ENCODE measurements around the gene NEUROD4. TPM values are rescaled to one million over a fixed set of nuclear protein-coding genes. Genes with fewer than 3 reads are reported as not detected.
A peak's percentile ranks its signal among the peaks of the same experiment; 100 is the strongest.

Gene NEUROD4
- total and polyA plus RNA-seq, 10 of the 15 experiments (the other 5 are each of a cell fraction or from before 2014, with no cell fraction given), result 0.06 TPM; not detected in 9

DNA sequence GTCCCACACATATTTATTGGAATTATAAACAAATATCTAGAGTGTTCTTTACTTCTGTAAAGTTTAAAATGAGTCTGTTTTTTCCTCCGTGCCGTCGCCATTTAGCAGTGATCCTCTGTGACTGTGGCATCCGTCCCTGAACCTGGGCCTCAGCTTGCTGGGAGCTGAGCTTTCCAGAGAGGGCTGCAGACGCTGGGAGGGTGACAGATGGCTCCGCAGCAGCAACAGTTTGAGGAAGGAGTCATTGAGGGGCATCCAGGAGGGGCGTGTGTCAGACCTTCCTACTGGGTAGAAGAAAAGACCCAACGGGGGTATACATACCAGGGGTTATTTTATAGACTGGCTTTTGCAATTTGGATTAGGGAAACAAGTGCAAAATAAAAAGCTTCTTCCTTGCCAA is 47.9 kb downstream of the NEUROD4 start:
- in situ Hi-C loops (cut with MboI), result no loop called here
- Histone ChIP-seq H3K9me3 (replicated peaks; ENCODE audit: control insufficient read depth, insufficient read depth, low read length) (no peaks in the 10 kb centered on the region), H3K79me2 (ENCODE audit: control insufficient read depth, insufficient read depth, low read length) (no peaks in the 10 kb centered on the region), H4K20me1 (ENCODE audit: control insufficient read depth, insufficient read depth) (no peaks in the 10 kb centered on the region), H3K27me3 (replicated peaks in 1 of 2; ENCODE audit: control insufficient read depth in 2 of 2, insufficient read depth in 2 of 2, low read length in 1 of 2) (no peaks in the 10 kb centered on the region), H2AFZ (ENCODE audit: control insufficient read depth, low read depth, low read length) (no peak overlapping the region), H3K9ac (ENCODE audit: control insufficient read depth, insufficient read depth, low read length) (no peak overlapping the region), H3K4me1 (ENCODE audit: control insufficient read depth, insufficient read depth, low read length) (no peaks in the 10 kb centered on the region), H3K27ac (ENCODE audit: control insufficient read depth, insufficient read depth) (no peak overlapping the region), H3K4me3 (no peak overlapping the region), H3K4me2 (ENCODE audit: control insufficient read depth, insufficient read depth) (no peak overlapping the region), H3K36me3 (ENCODE audit: control insufficient read depth in 2 of 2, insufficient read depth in 2 of 2, low read length in 1 of 2) (no peaks in the 10 kb centered on the region)
- 62% methylated on average over 8 of the region's 8 CpGs for WGBS (ENCODE audit: insufficient coverage, insufficient replicate concordance, low lambda C conversion rate, missing lambda C conversion rate)
- ChIA-PET CTCF (interaction anchor here (0.6 to 19.4 kb wide), 19 partner anchors 8 to 365 kb away, joined by 3 to 700 read pairs (median 4); partner anchors contain the start of genes MUCL1 and TESPA1), POLR2A (no interaction called here), SMC1A (ENCODE audit: uncharacterized antibody, unreplicated experiment) (interaction anchor here (0.6 to 15.3 kb wide), 9 partner anchors 16 to 366 kb away, joined by 3 to 429 read pairs (median 4); no protein-coding TSS in a partner anchor), RAD21 (ENCODE audit: unreplicated experiment) (interaction anchor here (1.0 to 6.7 kb wide), 7 partner anchors 16 to 318 kb away, joined by 3 to 205 read pairs (median 6); partner anchors contain the start of gene TESPA1)
- BruUV-seq (replicated peaks), result no TSS peak
- no peak for DNase-seq (ENCODE audit: low read depth, low spot score)
- TF ChIP-seq HCFC1 (IDR thresholded peaks at IDR 0.05; ENCODE audit: low read length), result no peak
- TF ChIP-seq RFX5 (IDR thresholded peaks at IDR 0.05; ENCODE audit: low read depth, low read length), result no peak
- ATAC-seq, result no peak
- FAIRE-seq, result no peak
- intact Hi-C loops (cut with micrococcal nuclease; ENCODE audit: unreplicated experiment), result loop anchor here (1.0 kb wide), 1 partner anchor 74 kb away; no protein-coding TSS in a partner anchor

DNA sequence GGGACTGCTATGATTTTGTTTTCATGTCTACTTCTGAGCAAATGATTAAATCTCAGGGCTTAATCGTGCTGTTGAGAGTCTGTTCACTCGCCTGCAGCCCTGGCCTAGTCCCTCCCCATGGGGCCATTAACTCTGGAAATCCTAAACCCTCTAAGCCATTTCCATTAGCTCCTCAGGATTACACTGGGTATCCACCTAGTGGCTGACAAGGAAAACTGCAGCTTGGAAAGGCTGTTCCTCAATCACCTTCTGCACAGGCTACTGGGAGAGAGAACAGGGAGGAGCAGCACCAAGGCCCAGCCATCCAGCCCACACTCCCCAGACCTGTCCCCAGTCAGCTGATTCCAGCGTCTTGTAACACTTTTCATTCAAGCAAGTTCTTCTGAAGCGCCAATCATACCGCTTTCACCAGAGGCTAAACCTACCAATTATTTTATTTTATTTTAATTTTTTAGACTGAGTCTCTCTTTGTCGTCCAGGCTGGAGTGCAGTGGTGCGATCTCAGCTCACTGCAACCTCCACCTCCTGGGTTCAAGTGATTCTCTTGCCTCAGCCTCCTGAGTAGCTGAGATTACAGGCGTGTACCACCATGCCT is 48.7 kb downstream of the NEUROD4 start:
- Histone ChIP-seq H3K9ac (ENCODE audit: control insufficient read depth, insufficient read depth, low read length) (no peak overlapping the region), H2AFZ (ENCODE audit: control insufficient read depth, low read depth, low read length) (no peak overlapping the region), H3K27ac (ENCODE audit: control insufficient read depth, insufficient read depth) (no peak overlapping the region), H3K4me1 (ENCODE audit: control insufficient read depth, insufficient read depth, low read length) (no peaks in the 10 kb centered on the region), H3K4me3 (no peak overlapping the region), H3K27me3 (replicated peaks in 1 of 2; ENCODE audit: control insufficient read depth in 2 of 2, insufficient read depth in 2 of 2, low read length in 1 of 2) (no peaks in the 10 kb centered on the region), H3K9me3 (replicated peaks; ENCODE audit: control insufficient read depth, insufficient read depth, low read length) (no peaks in the 10 kb centered on the region), H3K4me2 (ENCODE audit: control insufficient read depth, insufficient read depth) (no peak overlapping the region), H4K20me1 (ENCODE audit: control insufficient read depth, insufficient read depth) (no peaks in the 10 kb centered on the region), H3K79me2 (ENCODE audit: control insufficient read depth, insufficient read depth, low read length) (no peaks in the 10 kb centered on the region), H3K36me3 (ENCODE audit: control insufficient read depth in 2 of 2, insufficient read depth in 2 of 2, low read length in 1 of 2) (no peaks in the 10 kb centered on the region)
- ChIA-PET CTCF (interaction anchor here (0.6 to 19.4 kb wide), 22 partner anchors 8 to 472 kb away, joined by 3 to 700 read pairs (median 4); partner anchors contain the start of genes MUCL1 and TESPA1), POLR2A (no interaction called here), SMC1A (ENCODE audit: uncharacterized antibody, unreplicated experiment) (interaction anchor here (0.6 to 15.3 kb wide), 10 partner anchors 9 to 367 kb away, joined by 3 to 429 read pairs (median 4); partner anchors contain the start of gene MUCL1), RAD21 (ENCODE audit: unreplicated experiment) (interaction anchor here (0.6 to 6.7 kb wide), 12 partner anchors 17 to 410 kb away, joined by 3 to 205 read pairs (median 3); partner anchors contain the start of gene TESPA1)
- in situ Hi-C loops (cut with MboI), result no loop called here
- WGBS (ENCODE audit: insufficient coverage, insufficient replicate concordance, low lambda C conversion rate, missing lambda C conversion rate), result 41% methylated on average over 8 of the region's 8 CpGs
- no peak for DNase-seq (ENCODE audit: low read depth, low spot score)
- BruUV-seq (replicated peaks), result no TSS peak
- intact Hi-C loops (cut with micrococcal nuclease; ENCODE audit: unreplicated experiment), result loop anchor here (1.0 kb wide), 1 partner anchor 75 kb away; no protein-coding TSS in a partner anchor
- ATAC-seq, result peak; percentile 79
- FAIRE-seq, result peak; percentile 76
- TF ChIP-seq STAT1 (conservative IDR thresholded peaks at IDR 0.05) (no peak), SPI1 (IDR thresholded peaks at IDR 0.05; ENCODE audit: borderline replicate concordance, insufficient read depth, low read depth, low read length) (peak; percentile 29; the same call in 1 of the 2 replicates), MEF2B (IDR thresholded peaks at IDR 0.05; ENCODE audit: partially characterized antibody, poor library complexity, severe bottlenecking) (no peak), DPF2 (IDR thresholded peaks at IDR 0.05) (no peak), POLR2AphosphoS5 (IDR thresholded peaks at IDR 0.05; ENCODE audit: low read length) (no peak), CBX5 (IDR thresholded peaks at IDR 0.05; ENCODE audit: low read depth) (no peak), LARP7 (IDR thresholded peaks at IDR 0.05) (no peak), ATF7 (IDR thresholded peaks at IDR 0.05; ENCODE audit: low read depth) (no peak), MEF2A (IDR thresholded peaks at IDR 0.05; ENCODE audit: insufficient read depth, low read depth, low read length) (no peak), POU2F2 (IDR thresholded peaks at IDR 0.05; ENCODE audit: borderline replicate concordance, low read depth, low read length) (no peak), TCF7 (IDR thresholded peaks at IDR 0.05; ENCODE audit: borderline replicate concordance) (no peak)
- TF ChIP-seq, protein P1, sequence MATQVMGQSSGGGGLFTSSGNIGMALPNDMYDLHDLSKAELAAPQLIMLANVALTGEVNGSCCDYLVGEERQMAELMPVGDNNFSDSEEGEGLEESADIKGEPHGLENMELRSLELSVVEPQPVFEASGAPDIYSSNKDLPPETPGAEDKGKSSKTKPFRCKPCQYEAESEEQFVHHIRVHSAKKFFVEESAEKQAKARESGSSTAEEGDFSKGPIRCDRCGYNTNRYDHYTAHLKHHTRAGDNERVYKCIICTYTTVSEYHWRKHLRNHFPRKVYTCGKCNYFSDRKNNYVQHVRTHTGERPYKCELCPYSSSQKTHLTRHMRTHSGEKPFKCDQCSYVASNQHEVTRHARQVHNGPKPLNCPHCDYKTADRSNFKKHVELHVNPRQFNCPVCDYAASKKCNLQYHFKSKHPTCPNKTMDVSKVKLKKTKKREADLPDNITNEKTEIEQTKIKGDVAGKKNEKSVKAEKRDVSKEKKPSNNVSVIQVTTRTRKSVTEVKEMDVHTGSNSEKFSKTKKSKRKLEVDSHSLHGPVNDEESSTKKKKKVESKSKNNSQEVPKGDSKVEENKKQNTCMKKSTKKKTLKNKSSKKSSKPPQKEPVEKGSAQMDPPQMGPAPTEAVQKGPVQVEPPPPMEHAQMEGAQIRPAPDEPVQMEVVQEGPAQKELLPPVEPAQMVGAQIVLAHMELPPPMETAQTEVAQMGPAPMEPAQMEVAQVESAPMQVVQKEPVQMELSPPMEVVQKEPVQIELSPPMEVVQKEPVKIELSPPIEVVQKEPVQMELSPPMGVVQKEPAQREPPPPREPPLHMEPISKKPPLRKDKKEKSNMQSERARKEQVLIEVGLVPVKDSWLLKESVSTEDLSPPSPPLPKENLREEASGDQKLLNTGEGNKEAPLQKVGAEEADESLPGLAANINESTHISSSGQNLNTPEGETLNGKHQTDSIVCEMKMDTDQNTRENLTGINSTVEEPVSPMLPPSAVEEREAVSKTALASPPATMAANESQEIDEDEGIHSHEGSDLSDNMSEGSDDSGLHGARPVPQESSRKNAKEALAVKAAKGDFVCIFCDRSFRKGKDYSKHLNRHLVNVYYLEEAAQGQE (IDR thresholded peaks at IDR 0.05; ENCODE audit: low read depth, low read length), result no peak

Measured in GM12878 (cell line).